Measurements from ENCODE around the gene MASP1. TPM values are rescaled to one million over a fixed set of nuclear protein-coding genes. Genes with fewer than 3 reads are reported as not detected.
A peak's percentile ranks its signal among the peaks of the same experiment; 100 is the strongest.

The MASP1 gene, protein sequence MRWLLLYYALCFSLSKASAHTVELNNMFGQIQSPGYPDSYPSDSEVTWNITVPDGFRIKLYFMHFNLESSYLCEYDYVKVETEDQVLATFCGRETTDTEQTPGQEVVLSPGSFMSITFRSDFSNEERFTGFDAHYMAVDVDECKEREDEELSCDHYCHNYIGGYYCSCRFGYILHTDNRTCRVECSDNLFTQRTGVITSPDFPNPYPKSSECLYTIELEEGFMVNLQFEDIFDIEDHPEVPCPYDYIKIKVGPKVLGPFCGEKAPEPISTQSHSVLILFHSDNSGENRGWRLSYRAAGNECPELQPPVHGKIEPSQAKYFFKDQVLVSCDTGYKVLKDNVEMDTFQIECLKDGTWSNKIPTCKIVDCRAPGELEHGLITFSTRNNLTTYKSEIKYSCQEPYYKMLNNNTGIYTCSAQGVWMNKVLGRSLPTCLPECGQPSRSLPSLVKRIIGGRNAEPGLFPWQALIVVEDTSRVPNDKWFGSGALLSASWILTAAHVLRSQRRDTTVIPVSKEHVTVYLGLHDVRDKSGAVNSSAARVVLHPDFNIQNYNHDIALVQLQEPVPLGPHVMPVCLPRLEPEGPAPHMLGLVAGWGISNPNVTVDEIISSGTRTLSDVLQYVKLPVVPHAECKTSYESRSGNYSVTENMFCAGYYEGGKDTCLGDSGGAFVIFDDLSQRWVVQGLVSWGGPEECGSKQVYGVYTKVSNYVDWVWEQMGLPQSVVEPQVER
- polyA plus RNA-seq (2013, experiment 1 of 2): 226 TPM
- 220 TPM for polyA plus RNA-seq (2013, experiment 2 of 2)

DNA sequence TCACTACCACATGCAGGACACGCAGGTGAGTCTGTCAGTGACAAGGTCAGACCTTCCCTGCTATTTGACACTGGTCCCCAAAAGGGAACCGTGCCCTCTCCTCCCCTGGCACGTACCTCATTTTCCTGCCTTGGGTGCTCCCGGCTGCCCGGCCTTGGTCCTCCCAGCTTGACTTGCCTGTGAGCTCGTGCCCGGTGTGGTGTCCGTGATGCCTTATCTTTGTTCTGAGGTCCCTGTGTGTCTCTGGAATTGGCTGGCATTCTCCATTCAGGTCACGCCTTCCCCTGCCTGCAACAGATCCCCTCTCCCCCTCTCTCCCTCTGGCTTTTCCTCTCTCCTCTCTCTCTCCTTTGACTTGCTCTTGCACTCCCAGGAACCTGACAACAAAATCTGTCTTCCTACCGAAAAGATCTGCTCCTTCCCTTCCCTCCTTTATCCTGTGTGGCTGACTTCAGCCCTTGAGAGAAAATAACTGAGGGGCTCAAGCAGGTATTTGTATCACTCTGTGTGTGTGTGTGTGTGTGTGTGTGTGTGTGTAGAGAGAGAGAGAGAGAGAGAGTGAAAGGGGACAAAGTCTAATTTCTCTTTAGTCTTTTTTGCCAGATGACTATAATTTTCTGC, at the start of gene MASP1:
Gene MASP1, minus strand, starts transcription at position 226 of the 621 bp plus-strand sequence. Its CDS starts 105 bp downstream, at position 121.
- Histone ChIP-seq H3K4me1 (ENCODE audit: control insufficient read depth, insufficient read depth, low read length, poor library complexity, severe bottlenecking) (peaks cover 33% of the 10 kb centered on the region), H3K36me3 (ENCODE audit: control insufficient read depth, insufficient read depth, low read length) (peaks cover 7% of the 10 kb centered on the region), H3K4me3 (ENCODE audit: extremely low read depth, insufficient read depth, low read length, poor library complexity, severe bottlenecking) (peak within 1 kb of the TSS; percentile 51), H3K9me3 (ENCODE audit: control insufficient read depth, low read length) (no peaks in the 10 kb centered on the region), H3K27ac (ENCODE audit: low read depth, low read length, severe bottlenecking) (peak within 1 kb of the TSS; percentile 31)
- 3 to 6% methylated on average over 7 to 9 of the region's 10 CpGs for WGBS, 2 experiments (ENCODE audit: insufficient coverage in 2 of 2)

DNA sequence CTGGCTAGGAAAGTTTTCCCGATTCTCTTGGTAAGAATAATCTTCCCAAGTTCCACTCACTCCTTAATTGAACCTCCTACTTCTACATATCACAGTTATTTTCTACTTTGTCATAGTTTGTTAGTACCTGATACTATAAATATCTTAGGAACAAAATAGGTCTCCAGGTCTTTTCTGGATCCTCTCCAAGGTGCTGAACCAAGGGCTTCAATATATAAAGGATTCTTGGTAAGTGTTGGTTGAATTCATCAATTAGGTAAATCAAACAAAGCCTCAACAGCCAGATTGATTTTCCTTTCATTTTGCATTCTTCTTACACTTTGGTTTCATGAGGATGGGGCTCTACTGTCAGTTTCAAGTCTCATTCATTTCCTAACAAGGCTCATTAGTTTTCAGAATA, 49.0 kb upstream of the MASP1 start:
- no peak overlapping the region for H3K27ac ChIP-seq (ENCODE audit: low read depth, low read length, severe bottlenecking)
- H3K36me3 ChIP-seq (ENCODE audit: control insufficient read depth, insufficient read depth, low read length): no peaks in the 10 kb centered on the region
- H3K4me3 ChIP-seq (ENCODE audit: extremely low read depth, insufficient read depth, low read length, poor library complexity, severe bottlenecking): no peak overlapping the region
- H3K4me1 ChIP-seq (ENCODE audit: control insufficient read depth, insufficient read depth, low read length, poor library complexity, severe bottlenecking): peaks cover 5% of the 10 kb centered on the region
- H3K9me3 ChIP-seq (ENCODE audit: control insufficient read depth, low read length): no peaks in the 10 kb centered on the region
- WGBS, 2 experiments (ENCODE audit: insufficient coverage in 2 of 2): 80% methylated on average over 1 of the region's 1 CpG; no CpG with 5 or more reads in 1 of the 2 experiments

DNA sequence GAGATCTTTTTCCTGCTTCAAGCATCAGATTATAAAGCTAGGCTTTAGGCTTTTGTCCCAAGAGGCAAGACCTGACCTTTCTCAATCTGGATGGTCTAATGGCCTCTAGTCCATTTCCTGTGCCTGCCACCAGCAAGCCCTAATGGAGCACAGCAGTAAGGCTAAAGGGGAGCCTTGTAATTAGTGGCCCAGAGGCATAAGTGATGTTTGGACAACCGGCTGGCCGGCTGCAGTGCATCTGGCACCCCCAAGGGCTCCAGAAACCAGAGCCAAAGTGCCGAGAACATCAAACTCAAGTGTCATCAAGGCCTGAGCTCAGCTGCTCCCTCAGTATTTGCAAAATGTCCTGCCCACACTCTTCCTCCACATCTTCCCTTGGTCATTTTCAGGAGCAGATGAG, 44.8 kb upstream of the MASP1 start:
- H3K27ac ChIP-seq (ENCODE audit: low read depth, low read length, severe bottlenecking): no peak overlapping the region
- no peaks in the 10 kb centered on the region for H3K9me3 ChIP-seq (ENCODE audit: control insufficient read depth, low read length)
- 81 to 82% methylated on average over 3 of the region's 3 CpGs for WGBS, 2 experiments (ENCODE audit: insufficient coverage in 2 of 2)

DNA sequence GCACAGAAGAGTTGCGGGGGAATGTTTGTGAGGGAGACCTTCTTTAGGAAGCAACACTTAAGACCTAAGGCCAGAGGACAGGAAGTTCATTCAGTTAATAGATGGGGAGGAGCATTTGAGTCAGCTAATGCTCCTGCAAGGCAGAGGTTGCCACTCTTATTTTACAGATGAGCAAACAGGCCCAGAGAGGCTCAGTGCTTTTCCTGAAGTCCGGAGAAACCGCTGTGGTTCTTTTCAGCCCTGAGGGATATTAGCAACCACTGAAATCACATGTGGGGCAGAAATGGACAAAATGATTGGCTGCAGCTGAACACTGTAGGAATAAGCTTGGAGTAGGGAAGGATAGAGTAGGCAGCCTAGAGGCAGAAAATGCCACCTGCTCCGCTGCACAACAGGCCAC, 43.4 kb upstream of the MASP1 start:
- 92 to 96% methylated on average over 4 of the region's 4 CpGs for WGBS, 2 experiments (ENCODE audit: insufficient coverage in 2 of 2)
- no peak overlapping the region for H3K4me3 ChIP-seq (ENCODE audit: extremely low read depth, insufficient read depth, low read length, poor library complexity, severe bottlenecking)
- H3K4me1 ChIP-seq (ENCODE audit: control insufficient read depth, insufficient read depth, low read length, poor library complexity, severe bottlenecking): peaks cover 6% of the 10 kb centered on the region
- no peak overlapping the region for H3K27ac ChIP-seq (ENCODE audit: low read depth, low read length, severe bottlenecking)
- no peaks in the 10 kb centered on the region for H3K36me3 ChIP-seq (ENCODE audit: control insufficient read depth, insufficient read depth, low read length)
- no peaks in the 10 kb centered on the region for H3K9me3 ChIP-seq (ENCODE audit: control insufficient read depth, low read length)

More for the DNA sequence above, 44.8 kb upstream of the MASP1 start:
- H3K36me3 ChIP-seq (ENCODE audit: control insufficient read depth, insufficient read depth, low read length): no peaks in the 10 kb centered on the region
- H3K4me1 ChIP-seq (ENCODE audit: control insufficient read depth, insufficient read depth, low read length, poor library complexity, severe bottlenecking): peaks cover 6% of the 10 kb centered on the region
- no peak overlapping the region for H3K4me3 ChIP-seq (ENCODE audit: extremely low read depth, insufficient read depth, low read length, poor library complexity, severe bottlenecking)

DNA sequence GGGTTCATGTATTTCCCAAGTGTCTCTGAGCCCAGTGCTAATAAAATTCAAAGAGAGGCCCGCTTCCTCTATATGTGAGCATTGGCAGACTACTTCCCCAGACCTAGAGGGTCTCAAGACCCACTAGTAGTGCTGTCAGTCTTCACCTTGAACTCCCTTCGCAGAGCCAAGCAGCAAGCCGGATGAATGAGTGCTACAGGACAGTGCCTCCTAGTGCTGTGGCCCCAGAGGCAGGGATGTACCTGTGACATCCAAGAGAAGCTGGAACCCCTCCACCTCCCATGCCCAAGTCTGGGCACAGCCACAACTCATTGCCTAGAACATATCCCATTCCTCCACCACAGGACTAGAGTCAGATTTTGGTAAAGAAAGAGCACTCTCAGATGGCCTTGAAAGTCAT, 37.2 kb upstream of the MASP1 start:
- Histone ChIP-seq H3K9me3 (ENCODE audit: control insufficient read depth, low read length) (no peaks in the 10 kb centered on the region), H3K4me1 (ENCODE audit: control insufficient read depth, insufficient read depth, low read length, poor library complexity, severe bottlenecking) (no peaks in the 10 kb centered on the region), H3K27ac (ENCODE audit: low read depth, low read length, severe bottlenecking) (no peak overlapping the region), H3K36me3 (ENCODE audit: control insufficient read depth, insufficient read depth, low read length) (no peaks in the 10 kb centered on the region), H3K4me3 (ENCODE audit: extremely low read depth, insufficient read depth, low read length, poor library complexity, severe bottlenecking) (no peak overlapping the region)
- WGBS, 2 experiments (ENCODE audit: insufficient coverage in 2 of 2): 85 to 93% methylated on average over 2 to 3 of the region's 3 CpGs

DNA sequence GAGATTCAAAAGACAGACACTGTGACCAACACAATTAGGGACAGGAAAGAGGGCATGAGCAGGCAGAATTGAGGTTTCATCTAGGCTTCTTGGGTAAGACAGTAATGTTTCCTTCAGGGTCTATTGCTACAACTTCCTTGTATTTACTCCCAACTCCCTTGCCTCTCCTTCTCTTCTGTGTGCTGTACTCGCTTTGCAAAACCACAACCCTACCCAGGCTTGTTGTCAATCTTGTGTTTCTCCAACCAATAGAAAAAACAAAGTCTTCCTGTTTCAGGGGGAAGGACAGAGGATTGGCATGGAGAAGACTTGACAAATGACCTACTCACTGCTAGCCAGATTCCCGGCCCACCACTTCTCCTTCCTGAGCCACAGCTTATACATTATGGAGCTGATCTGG, 36.3 kb upstream of the MASP1 start:
- WGBS, 2 experiments (ENCODE audit: insufficient coverage in 2 of 2): no CpG with 5 or more reads among the region's 2 CpGs
- Histone ChIP-seq H3K36me3 (ENCODE audit: control insufficient read depth, insufficient read depth, low read length) (no peaks in the 10 kb centered on the region), H3K27ac (ENCODE audit: low read depth, low read length, severe bottlenecking) (no peak overlapping the region), H3K4me3 (ENCODE audit: extremely low read depth, insufficient read depth, low read length, poor library complexity, severe bottlenecking) (no peak overlapping the region), H3K9me3 (ENCODE audit: control insufficient read depth, low read length) (no peaks in the 10 kb centered on the region), H3K4me1 (ENCODE audit: control insufficient read depth, insufficient read depth, low read length, poor library complexity, severe bottlenecking) (no peaks in the 10 kb centered on the region)

DNA sequence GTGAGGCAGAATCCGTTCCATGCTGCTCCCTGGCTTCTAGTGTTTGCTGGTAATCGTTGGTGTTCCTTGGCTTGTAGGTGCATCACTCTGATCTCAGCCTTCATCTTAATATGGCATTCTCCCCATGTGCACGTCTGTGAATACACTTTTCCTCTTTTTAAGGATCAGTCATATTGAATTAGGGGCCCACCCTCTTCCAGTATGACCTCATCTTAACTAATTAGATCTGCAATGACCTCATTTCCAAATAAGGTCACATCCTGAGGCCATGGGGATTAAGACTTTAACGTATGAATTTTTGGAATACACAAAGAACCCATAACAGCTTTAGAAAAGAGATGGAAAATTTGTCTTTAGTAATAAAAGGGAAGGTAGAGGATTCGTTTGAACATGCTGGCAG, 34.1 kb upstream of the MASP1 start:
- Histone ChIP-seq H3K4me1 (ENCODE audit: control insufficient read depth, insufficient read depth, low read length, poor library complexity, severe bottlenecking) (no peaks in the 10 kb centered on the region), H3K4me3 (ENCODE audit: extremely low read depth, insufficient read depth, low read length, poor library complexity, severe bottlenecking) (no peak overlapping the region), H3K36me3 (ENCODE audit: control insufficient read depth, insufficient read depth, low read length) (no peaks in the 10 kb centered on the region), H3K27ac (ENCODE audit: low read depth, low read length, severe bottlenecking) (no peak overlapping the region), H3K9me3 (ENCODE audit: control insufficient read depth, low read length) (no peaks in the 10 kb centered on the region)
- 92 to 100% methylated on average over 2 to 4 of the region's 5 CpGs for WGBS, 2 experiments (ENCODE audit: insufficient coverage in 2 of 2)

DNA sequence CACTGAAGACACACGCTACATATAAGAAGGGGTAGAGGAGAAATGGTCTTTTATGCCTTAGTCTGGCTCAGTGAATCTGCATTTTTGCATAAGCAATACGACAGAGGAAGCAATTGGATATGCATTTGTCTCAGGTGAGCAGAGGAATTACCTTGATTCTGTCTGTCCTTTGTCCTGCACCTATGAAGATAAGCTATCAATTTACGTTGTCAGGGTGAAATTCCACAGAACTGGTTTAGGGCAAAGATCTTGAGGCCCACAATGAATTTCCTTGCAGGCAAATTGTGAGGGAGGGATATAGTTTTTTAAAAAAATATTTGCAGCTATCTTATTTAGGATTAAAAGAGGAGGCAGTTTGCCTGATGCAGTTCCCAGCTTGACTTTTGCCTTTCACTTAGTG, 31.6 kb upstream of the MASP1 start:
- H3K9me3 ChIP-seq (ENCODE audit: control insufficient read depth, low read length): no peaks in the 10 kb centered on the region
- no peak overlapping the region for H3K4me3 ChIP-seq (ENCODE audit: extremely low read depth, insufficient read depth, low read length, poor library complexity, severe bottlenecking)
- H3K4me1 ChIP-seq (ENCODE audit: control insufficient read depth, insufficient read depth, low read length, poor library complexity, severe bottlenecking): peaks cover 12% of the 10 kb centered on the region
- WGBS, 2 experiments (ENCODE audit: insufficient coverage in 2 of 2): 71 to 90% methylated on average over 3 of the region's 3 CpGs
- H3K27ac ChIP-seq (ENCODE audit: low read depth, low read length, severe bottlenecking): no peak overlapping the region
- no peaks in the 10 kb centered on the region for H3K36me3 ChIP-seq (ENCODE audit: control insufficient read depth, insufficient read depth, low read length)

DNA sequence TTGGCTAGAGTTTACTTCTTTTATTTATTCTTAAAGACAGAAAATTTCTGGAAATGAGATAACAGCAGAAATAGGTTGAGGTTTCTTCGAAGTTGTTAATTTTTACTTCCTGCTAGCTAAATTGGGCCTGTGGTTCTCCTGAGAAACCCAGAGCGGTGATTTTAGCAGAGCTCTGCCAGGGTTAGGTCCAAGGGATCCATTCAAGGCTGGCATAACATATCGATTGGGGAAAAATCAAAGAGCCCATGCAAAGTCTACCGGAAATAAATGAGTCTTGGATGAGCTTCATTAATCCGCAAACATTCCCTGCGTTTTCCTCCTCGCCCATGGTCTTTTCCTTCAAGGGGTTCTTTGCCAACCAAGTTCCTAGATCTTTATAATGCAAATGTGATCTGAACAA, 30.8 kb upstream of the MASP1 start:
- H3K4me3 ChIP-seq (ENCODE audit: extremely low read depth, insufficient read depth, low read length, poor library complexity, severe bottlenecking): no peak overlapping the region
- WGBS, 2 experiments (ENCODE audit: insufficient coverage in 2 of 2): 95 to 100% methylated on average over 5 to 7 of the region's 7 CpGs
- H3K9me3 ChIP-seq (ENCODE audit: control insufficient read depth, low read length): no peaks in the 10 kb centered on the region
- H3K27ac ChIP-seq (ENCODE audit: low read depth, low read length, severe bottlenecking): no peak overlapping the region
- H3K4me1 ChIP-seq (ENCODE audit: control insufficient read depth, insufficient read depth, low read length, poor library complexity, severe bottlenecking): peaks cover 15% of the 10 kb centered on the region
- no peaks in the 10 kb centered on the region for H3K36me3 ChIP-seq (ENCODE audit: control insufficient read depth, insufficient read depth, low read length)

DNA sequence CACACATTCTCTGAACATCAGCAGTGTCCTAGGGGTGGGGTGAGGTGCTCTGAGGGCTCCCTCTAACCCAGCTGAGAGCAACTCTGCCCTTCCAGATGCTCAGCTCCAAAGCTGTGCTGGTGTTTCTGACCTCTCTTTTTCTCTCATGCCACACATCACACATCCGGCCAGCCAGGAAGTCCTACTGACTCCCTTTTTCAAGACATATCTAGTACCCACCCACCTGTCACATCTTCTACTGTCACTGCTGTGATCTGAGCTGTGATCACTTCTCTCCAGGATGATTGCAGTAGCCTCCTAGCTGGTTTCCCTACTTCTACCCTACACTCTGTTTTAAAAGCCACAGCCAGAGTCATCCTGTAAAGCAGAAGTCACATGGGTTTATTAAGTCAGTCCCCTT, 30.2 kb upstream of the MASP1 start:
- H3K4me1 ChIP-seq (ENCODE audit: control insufficient read depth, insufficient read depth, low read length, poor library complexity, severe bottlenecking): peaks cover 15% of the 10 kb centered on the region
- no peak overlapping the region for H3K4me3 ChIP-seq (ENCODE audit: extremely low read depth, insufficient read depth, low read length, poor library complexity, severe bottlenecking)
- WGBS, 2 experiments (ENCODE audit: insufficient coverage in 2 of 2): 67 to 71% methylated on average over 1 of the region's 1 CpG
- H3K9me3 ChIP-seq (ENCODE audit: control insufficient read depth, low read length): no peaks in the 10 kb centered on the region
- no peaks in the 10 kb centered on the region for H3K36me3 ChIP-seq (ENCODE audit: control insufficient read depth, insufficient read depth, low read length)
- H3K27ac ChIP-seq (ENCODE audit: low read depth, low read length, severe bottlenecking): no peak overlapping the region
